ENCODE measurements around the gene ZFHX3. TPM values are rescaled to one million over a fixed set of nuclear protein-coding genes. Genes with fewer than 3 reads are reported as not detected.

ZFHX3 gene
- total and polyA plus RNA-seq, 10 of the 15 experiments (the other 5 are each of a cell fraction or from before 2014, with no cell fraction given), result 0.68 to 8.6 (median 2.0) TPM

GRCh38 chr16:72910381-72910780 is 137.5 kb downstream of the ZFHX3 start:
- ChIA-PET SMC1A (ENCODE audit: uncharacterized antibody, unreplicated experiment) (no interaction called here), CTCF (interaction anchor here (0.5 to 1.2 kb wide), 3 partner anchors 8 to 636 kb away, joined by 3 read pairs; no protein-coding TSS in a partner anchor), RAD21 (ENCODE audit: unreplicated experiment) (interaction anchor here (1.0 kb wide), 1 partner anchor 13 kb away, joined by 3 read pairs; no protein-coding TSS in a partner anchor), POLR2A (no interaction called here)
- no peak for ATAC-seq
- in situ Hi-C loops (cut with MboI), result no loop called here
- Histone ChIP-seq H3K4me2 (ENCODE audit: control insufficient read depth, insufficient read depth) (no peak overlapping the region), H3K9ac (ENCODE audit: control insufficient read depth, insufficient read depth, low read length) (no peak overlapping the region), H3K27ac (ENCODE audit: control insufficient read depth, insufficient read depth) (no peak overlapping the region), H4K20me1 (ENCODE audit: control insufficient read depth, insufficient read depth) (no peaks in the 10 kb centered on the region), H3K36me3 (ENCODE audit: control insufficient read depth in 2 of 2, insufficient read depth in 2 of 2, low read length in 1 of 2) (no peaks in the 10 kb centered on the region), H2AFZ (ENCODE audit: control insufficient read depth, low read depth, low read length) (no peak overlapping the region), H3K9me3 (replicated peaks; ENCODE audit: control insufficient read depth, insufficient read depth, low read length) (no peaks in the 10 kb centered on the region), H3K79me2 (ENCODE audit: control insufficient read depth, insufficient read depth, low read length) (no peaks in the 10 kb centered on the region; the same call in 1 of the 2 replicates), H3K4me1 (ENCODE audit: control insufficient read depth, insufficient read depth, low read length) (no peaks in the 10 kb centered on the region), H3K4me3 (no peak overlapping the region), H3K27me3 (replicated peaks in 1 of 2; ENCODE audit: control insufficient read depth in 2 of 2, insufficient read depth in 2 of 2, low read length in 1 of 2) (no peaks in the 10 kb centered on the region)
- no TSS peak for BruUV-seq (replicated peaks)
- intact Hi-C loops (cut with micrococcal nuclease; ENCODE audit: unreplicated experiment), result no loop called here
- DNase-seq (ENCODE audit: low read depth, low spot score), result no peak
- FAIRE-seq, result no peak
- WGBS (ENCODE audit: insufficient coverage, insufficient replicate concordance, low lambda C conversion rate, missing lambda C conversion rate), result 63% methylated on average over 4 of the region's 4 CpGs
- no peak for TF ChIP-seq NRF1 (conservative IDR thresholded peaks at IDR 0.05; ENCODE audit: low read depth, low read length)
- no peak for TF ChIP-seq TCF12 (IDR thresholded peaks at IDR 0.05; ENCODE audit: low read depth, low read length)
- TF ChIP-seq SUPT20H (IDR thresholded peaks at IDR 0.05; ENCODE audit: borderline replicate concordance, control insufficient read depth, low read depth, low read length), result no peak
- TF ChIP-seq DPF2 (IDR thresholded peaks at IDR 0.05), result no peak
- no peak for TF ChIP-seq SRF (IDR thresholded peaks at IDR 0.05; ENCODE audit: low read depth in 2 of 2, low read length in 2 of 2)
- no peak for TF ChIP-seq SP1 (IDR thresholded peaks at IDR 0.05; ENCODE audit: low read depth, low read length)
- TF ChIP-seq, protein P1, sequence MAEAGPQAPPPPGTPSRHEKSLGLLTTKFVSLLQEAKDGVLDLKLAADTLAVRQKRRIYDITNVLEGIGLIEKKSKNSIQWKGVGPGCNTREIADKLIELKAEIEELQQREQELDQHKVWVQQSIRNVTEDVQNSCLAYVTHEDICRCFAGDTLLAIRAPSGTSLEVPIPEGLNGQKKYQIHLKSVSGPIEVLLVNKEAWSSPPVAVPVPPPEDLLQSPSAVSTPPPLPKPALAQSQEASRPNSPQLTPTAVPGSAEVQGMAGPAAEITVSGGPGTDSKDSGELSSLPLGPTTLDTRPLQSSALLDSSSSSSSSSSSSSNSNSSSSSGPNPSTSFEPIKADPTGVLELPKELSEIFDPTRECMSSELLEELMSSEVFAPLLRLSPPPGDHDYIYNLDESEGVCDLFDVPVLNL (IDR thresholded peaks at IDR 0.05; ENCODE audit: low read depth, low read length), result no peak
- no peak for TF ChIP-seq POLR2AphosphoS5 (IDR thresholded peaks at IDR 0.05; ENCODE audit: low read length)
- no peak for TF ChIP-seq NBN (IDR thresholded peaks at IDR 0.05)
- TF ChIP-seq, protein P2, sequence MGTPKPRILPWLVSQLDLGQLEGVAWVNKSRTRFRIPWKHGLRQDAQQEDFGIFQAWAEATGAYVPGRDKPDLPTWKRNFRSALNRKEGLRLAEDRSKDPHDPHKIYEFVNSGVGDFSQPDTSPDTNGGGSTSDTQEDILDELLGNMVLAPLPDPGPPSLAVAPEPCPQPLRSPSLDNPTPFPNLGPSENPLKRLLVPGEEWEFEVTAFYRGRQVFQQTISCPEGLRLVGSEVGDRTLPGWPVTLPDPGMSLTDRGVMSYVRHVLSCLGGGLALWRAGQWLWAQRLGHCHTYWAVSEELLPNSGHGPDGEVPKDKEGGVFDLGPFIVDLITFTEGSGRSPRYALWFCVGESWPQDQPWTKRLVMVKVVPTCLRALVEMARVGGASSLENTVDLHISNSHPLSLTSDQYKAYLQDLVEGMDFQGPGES (IDR thresholded peaks at IDR 0.05), result no peak
- TF ChIP-seq, protein P3, sequence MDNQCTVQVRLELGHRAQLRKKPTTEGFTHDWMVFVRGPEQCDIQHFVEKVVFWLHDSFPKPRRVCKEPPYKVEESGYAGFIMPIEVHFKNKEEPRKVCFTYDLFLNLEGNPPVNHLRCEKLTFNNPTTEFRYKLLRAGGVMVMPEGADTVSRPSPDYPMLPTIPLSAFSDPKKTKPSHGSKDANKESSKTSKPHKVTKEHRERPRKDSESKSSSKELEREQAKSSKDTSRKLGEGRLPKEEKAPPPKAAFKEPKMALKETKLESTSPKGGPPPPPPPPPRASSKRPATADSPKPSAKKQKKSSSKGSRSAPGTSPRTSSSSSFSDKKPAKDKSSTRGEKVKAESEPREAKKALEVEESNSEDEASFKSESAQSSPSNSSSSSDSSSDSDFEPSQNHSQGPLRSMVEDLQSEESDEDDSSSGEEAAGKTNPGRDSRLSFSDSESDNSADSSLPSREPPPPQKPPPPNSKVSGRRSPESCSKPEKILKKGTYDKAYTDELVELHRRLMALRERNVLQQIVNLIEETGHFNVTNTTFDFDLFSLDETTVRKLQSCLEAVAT (IDR thresholded peaks at IDR 0.05), result no peak
- no peak for TF ChIP-seq CREM (IDR thresholded peaks at IDR 0.05; ENCODE audit: low read depth)
